IPS-18a (cell line): ENCODE data around the gene ZNF724.

Source experiments
- H3K27ac ChIP-seq: one replicate; pipeline ENCODE4 v1.5.1; 2013; ENCODE audit warnings: low read length
- H3K27me3 ChIP-seq: one replicate; pipeline ENCODE4 v1.6.1; 2013; ENCODE audit warnings: mild to moderate bottlenecking, low read length; ENCODE audit not compliant: control insufficient read depth, insufficient read depth
- H3K36me3 ChIP-seq: one replicate; pipeline ENCODE4 v1.6.1; 2013; ENCODE audit warnings: low read depth, low read length; ENCODE audit not compliant: control insufficient read depth
- H3K4me1 ChIP-seq: one replicate; pipeline ENCODE4 v1.6.1; 2013; ENCODE audit warnings: low read depth, low read length; ENCODE audit not compliant: control insufficient read depth
- H3K4me3 ChIP-seq: one replicate; pipeline ENCODE4 v1.5.1; 2013; ENCODE audit warnings: low read length
- H3K9ac ChIP-seq: one replicate; pipeline ENCODE4 v1.6.1; 2013; ENCODE audit warnings: mild to moderate bottlenecking, low read length, moderate library complexity
- H3K9me3 ChIP-seq: one replicate; pipeline ENCODE4 v1.6.1; 2013; ENCODE audit warnings: low read depth, low read length; ENCODE audit not compliant: control insufficient read depth

The ZNF724 gene

GRCh38 chr19:23222998-23223652 is 27.1 kb downstream of the ZNF724 start:
- Histone ChIP-seq H3K9ac (no peak overlapping the region), H3K4me3 (peak overlapping the region; percentile 8), H3K27me3 (no peaks in the 10 kb centered on the region), H3K4me1 (no peaks in the 10 kb centered on the region), H3K27ac (no peak overlapping the region), H3K36me3 (peaks cover 65% of the 10 kb centered on the region), H3K9me3 (peaks cover 91% of the 10 kb centered on the region)

DNA sequence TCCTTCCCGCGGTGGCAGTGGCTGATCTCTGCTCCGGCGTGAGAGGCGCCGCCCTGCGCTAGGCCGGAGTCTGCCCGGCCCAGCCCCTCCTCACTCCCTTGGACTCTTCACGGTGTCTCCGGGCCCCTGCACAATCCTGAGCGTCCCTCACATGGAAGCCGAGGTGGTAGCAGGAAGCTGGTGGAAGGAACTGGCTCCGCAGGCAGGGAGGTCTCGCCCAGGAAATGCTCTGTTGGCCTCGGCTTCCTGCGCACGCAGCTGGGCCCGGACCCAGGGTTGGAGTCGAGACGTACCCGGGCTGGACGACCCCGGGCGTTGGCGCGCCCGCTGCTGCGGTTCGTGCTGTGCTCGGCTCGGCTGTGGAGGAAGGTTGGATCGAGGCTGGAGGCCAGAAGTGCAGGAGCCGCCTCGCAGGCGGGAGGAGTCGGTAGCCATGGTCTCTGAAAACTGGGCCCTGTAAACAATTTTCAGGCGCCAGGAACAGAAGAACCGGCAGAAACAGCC is 46.3 kb downstream of the ZNF724 start:
- Histone ChIP-seq H3K4me1 (no peaks in the 10 kb centered on the region), H3K27me3 (no peaks in the 10 kb centered on the region), H3K27ac (no peak overlapping the region), H3K4me3 (no peak overlapping the region), H3K9ac (no peak overlapping the region), H3K9me3 (peaks cover 13% of the 10 kb centered on the region), H3K36me3 (no peaks in the 10 kb centered on the region)

DNA sequence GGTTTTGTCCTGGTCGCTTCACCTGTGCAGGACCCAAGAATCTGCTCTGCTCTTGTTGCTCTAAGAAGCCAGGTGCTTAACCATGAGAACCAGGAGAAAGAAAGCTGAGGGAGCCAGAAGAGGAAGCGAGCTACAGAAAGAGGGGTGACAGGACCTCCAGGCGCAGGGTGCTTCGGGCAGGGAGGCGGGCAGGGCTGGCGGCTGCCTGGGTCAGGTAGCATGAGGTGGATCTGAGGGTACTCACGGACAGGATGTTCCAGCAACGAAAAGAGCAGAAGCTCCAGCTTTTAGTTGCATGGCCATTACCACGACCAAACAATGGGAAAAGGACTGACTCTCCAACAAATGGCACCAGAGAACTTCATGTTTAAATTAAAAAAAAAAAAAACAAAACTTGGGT is 59.9 kb downstream of the ZNF724 start:
- H3K9ac ChIP-seq, result no peak overlapping the region
- no peaks in the 10 kb centered on the region for H3K36me3 ChIP-seq
- H3K27me3 ChIP-seq, result no peaks in the 10 kb centered on the region
- no peak overlapping the region for H3K4me3 ChIP-seq
- H3K27ac ChIP-seq, result no peak overlapping the region
- H3K9me3 ChIP-seq, result peaks cover 12% of the 10 kb centered on the region
- no peaks in the 10 kb centered on the region for H3K4me1 ChIP-seq

GRCh38 chr19:23183251-23183650 is 66.9 kb downstream of the ZNF724 start:
- H3K27me3 ChIP-seq, result no peaks in the 10 kb centered on the region
- no peaks in the 10 kb centered on the region for H3K4me1 ChIP-seq
- H3K27ac ChIP-seq, result no peak overlapping the region
- no peak overlapping the region for H3K4me3 ChIP-seq
- no peaks in the 10 kb centered on the region for H3K36me3 ChIP-seq
- peaks cover 23% of the 10 kb centered on the region for H3K9me3 ChIP-seq
- H3K9ac ChIP-seq, result no peak overlapping the region
